Measurements from ENCODE around the gene ZNF829. TPM values are rescaled to one million over a fixed set of nuclear protein-coding genes. Genes with fewer than 3 reads are reported as not detected.

ZNF829 gene
- total RNA-seq: 3.3 and 5.4 TPM in 2 replicates

GRCh38 chr19:36915992-36916830 is at the start of gene ZNF829, which contains the start of gene ZNF568:
ZNF829 (minus strand) TSS chr19:36916291; CDS start chr19:36915167, 1,124 bp downstream.
ZNF568 (plus strand) TSS chr19:36916332; CDS start chr19:36922771, 6,439 bp downstream.

GRCh38 chr19:36850559-36851442 is 65.3 kb downstream of the ZNF829 start, which contains the start of gene ZNF345:
ZNF345 (plus strand) TSS chr19:36850876; CDS start chr19:36876831, 25,955 bp downstream.

Other genes with a start within 250 kb of the ZNF829 start
- gene ZNF461, start 249.5 kb downstream of the ZNF829 start, total RNA-seq: 12.4 and 17.5 TPM in 2 replicates
- 5.6 and 6.0 TPM in 2 replicates for gene ZNF567, start 228.7 kb downstream of the ZNF829 start, total RNA-seq
- gene ZNF850, start 143.5 kb downstream of the ZNF829 start, total RNA-seq: 0.83 and 1.0 TPM in 2 replicates
- gene ZNF790, start 77.9 kb downstream of the ZNF829 start, total RNA-seq: 6.8 and 8.3 TPM in 2 replicates
- 2.8 and 4.9 TPM in 2 replicates for gene ZNF345, start 65.4 kb downstream of the ZNF829 start, total RNA-seq
- 20.5 and 23.3 TPM in 2 replicates for gene ZNF568, start within 50 bp of the ZNF829 start, total RNA-seq
- gene ZNF420, start 162.1 kb upstream of the ZNF829 start, total RNA-seq: 5.8 and 7.7 TPM in 2 replicates